SK-N-SH (cell line): ENCODE data around the gene NCKAP5.

Source experiments
- NFIC ChIP-seq: IDR thresholded peaks from 2 replicates; pipeline ENCODE4 v1.4.0; 2012; ENCODE audit warnings: borderline replicate concordance
- POLR2AphosphoS5 ChIP-seq: IDR thresholded peaks from 2 replicates; pipeline ENCODE4 v1.6.1; 2012; ENCODE audit warnings: low read depth, low read length
- RAD21 ChIP-seq: IDR thresholded peaks from 2 replicates; pipeline ENCODE4 v1.6.1; 2012; ENCODE audit warnings: mild to moderate bottlenecking, low read length
- RCOR1 ChIP-seq: fragments of 150-350 bp; IDR thresholded peaks from 2 replicates; pipeline ENCODE4 v1.6.1; 2017; ENCODE audit warnings: antibody characterized with exemption, low read length
- TF ChIP-seq, protein P1 (sequence below): fragments of 200-600 bp; sonication (generic); IDR thresholded peaks from 2 replicates; pipeline ENCODE4 v1.6.1; 2017; ENCODE audit warnings: antibody characterized with exemption, mild to moderate bottlenecking, moderate library complexity

DNA sequence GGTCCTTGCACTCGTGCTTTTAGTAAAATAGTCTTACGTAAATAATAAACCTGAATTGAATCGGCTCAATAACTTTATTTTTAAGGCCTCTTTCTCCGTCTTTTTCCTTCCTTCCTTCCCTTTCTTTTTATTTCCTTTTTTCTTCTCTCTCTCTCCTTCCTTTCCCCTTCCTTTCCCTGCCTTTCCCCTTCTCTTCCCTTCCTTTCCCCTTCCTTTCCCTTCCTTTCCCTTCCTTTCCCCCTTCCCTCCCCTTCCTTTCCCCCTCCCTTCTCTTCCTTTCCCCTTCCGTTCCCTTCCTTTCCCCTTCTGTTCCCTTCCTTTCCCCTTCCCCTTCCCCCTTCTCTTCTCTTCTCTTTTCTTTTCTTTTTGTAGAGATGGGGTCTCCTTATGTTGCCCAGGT is 121.0 kb downstream of the NCKAP5 start:
- TF ChIP-seq, protein P1, sequence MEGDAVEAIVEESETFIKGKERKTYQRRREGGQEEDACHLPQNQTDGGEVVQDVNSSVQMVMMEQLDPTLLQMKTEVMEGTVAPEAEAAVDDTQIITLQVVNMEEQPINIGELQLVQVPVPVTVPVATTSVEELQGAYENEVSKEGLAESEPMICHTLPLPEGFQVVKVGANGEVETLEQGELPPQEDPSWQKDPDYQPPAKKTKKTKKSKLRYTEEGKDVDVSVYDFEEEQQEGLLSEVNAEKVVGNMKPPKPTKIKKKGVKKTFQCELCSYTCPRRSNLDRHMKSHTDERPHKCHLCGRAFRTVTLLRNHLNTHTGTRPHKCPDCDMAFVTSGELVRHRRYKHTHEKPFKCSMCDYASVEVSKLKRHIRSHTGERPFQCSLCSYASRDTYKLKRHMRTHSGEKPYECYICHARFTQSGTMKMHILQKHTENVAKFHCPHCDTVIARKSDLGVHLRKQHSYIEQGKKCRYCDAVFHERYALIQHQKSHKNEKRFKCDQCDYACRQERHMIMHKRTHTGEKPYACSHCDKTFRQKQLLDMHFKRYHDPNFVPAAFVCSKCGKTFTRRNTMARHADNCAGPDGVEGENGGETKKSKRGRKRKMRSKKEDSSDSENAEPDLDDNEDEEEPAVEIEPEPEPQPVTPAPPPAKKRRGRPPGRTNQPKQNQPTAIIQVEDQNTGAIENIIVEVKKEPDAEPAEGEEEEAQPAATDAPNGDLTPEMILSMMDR = no peak
- TF ChIP-seq RCOR1 (no peak), RAD21 (no peak), NFIC (no peak), POLR2AphosphoS5 (no peak)
